Choroid plexus epithelial cell (primary cell): ENCODE results near the gene IL16.

Experiments
- DNase-seq: peaks from one replicate; pipeline ENCODE4 v3.0.0-alpha.2; 2010; ENCODE audit warnings: low read depth
- H3K4me3 ChIP-seq: 2 replicates; pipeline ENCODE4 v1.5.1; 2011; ENCODE audit warnings: low read depth, mild to moderate bottlenecking, control low read depth, low read length, moderate library complexity
- TF ChIP-seq, protein P1 (sequence below): conservative IDR thresholded peaks from 2 replicates; pipeline ENCODE4 v1.5.1; 2011; ENCODE audit warnings: low read depth, mild to moderate bottlenecking, control low read depth, inconsistent platforms, low read length, moderate library complexity

The IL16 gene

DNA sequence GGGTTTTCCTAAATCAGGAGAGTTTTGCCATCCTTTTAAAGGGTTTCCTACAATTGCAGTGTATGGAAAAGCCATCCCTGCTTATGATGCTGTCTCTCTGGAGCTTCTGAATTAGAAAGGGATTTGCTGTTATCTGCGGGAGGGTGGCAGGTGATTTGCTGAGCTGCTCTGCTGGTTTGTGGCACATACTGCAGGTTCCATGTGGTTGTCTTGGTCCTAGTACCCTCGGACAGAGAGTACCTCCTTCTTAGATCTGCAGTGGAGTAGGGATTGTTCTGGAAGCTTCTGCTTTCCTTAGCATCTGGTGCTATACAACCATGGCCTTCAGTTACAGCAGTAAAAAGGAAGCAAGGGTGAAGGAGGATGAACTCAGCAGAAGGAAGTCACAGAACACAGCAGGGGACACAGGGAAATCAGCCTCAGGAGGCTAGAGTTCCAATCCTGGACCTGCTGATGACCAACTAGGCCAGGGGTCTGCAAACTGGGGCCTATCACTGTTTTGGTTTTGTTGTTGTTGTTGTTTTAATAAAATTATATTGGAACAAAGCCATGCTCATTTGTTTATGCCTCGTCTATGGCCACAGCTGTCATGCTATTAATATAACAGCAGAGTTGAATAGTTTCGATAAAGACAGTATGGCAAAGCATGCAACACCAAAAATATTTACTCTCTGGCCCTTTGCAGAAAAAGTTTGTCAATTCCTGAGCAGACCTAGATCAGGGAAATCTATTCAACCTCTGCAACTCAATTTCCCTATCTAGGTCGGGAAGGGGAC lies 87.8 kb downstream of the IL16 start:
- TF ChIP-seq, protein P1, sequence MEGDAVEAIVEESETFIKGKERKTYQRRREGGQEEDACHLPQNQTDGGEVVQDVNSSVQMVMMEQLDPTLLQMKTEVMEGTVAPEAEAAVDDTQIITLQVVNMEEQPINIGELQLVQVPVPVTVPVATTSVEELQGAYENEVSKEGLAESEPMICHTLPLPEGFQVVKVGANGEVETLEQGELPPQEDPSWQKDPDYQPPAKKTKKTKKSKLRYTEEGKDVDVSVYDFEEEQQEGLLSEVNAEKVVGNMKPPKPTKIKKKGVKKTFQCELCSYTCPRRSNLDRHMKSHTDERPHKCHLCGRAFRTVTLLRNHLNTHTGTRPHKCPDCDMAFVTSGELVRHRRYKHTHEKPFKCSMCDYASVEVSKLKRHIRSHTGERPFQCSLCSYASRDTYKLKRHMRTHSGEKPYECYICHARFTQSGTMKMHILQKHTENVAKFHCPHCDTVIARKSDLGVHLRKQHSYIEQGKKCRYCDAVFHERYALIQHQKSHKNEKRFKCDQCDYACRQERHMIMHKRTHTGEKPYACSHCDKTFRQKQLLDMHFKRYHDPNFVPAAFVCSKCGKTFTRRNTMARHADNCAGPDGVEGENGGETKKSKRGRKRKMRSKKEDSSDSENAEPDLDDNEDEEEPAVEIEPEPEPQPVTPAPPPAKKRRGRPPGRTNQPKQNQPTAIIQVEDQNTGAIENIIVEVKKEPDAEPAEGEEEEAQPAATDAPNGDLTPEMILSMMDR: no peak
- no peak for DNase-seq
- H3K4me3 ChIP-seq: no peak overlapping the region

DNA sequence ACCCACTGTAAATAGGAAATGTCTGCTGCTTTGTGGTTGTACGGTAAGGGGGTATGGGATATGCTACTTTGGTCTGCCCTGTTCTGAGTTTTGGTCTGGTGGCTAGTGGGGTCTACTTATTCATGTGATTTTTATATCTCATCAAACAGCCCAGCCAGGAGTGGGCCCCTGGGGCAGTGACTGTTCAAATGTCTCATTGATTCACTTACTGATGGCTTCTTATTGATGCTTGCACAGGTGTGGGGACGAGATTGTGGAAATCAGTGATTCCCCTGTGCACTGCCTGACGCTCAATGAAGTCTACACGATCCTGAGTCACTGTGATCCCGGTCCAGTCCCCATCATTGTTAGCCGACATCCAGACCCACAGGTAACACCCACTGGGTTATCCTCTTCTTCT lies 88.8 kb downstream of the IL16 start:
- TF ChIP-seq, protein P1: no peak

DNA sequence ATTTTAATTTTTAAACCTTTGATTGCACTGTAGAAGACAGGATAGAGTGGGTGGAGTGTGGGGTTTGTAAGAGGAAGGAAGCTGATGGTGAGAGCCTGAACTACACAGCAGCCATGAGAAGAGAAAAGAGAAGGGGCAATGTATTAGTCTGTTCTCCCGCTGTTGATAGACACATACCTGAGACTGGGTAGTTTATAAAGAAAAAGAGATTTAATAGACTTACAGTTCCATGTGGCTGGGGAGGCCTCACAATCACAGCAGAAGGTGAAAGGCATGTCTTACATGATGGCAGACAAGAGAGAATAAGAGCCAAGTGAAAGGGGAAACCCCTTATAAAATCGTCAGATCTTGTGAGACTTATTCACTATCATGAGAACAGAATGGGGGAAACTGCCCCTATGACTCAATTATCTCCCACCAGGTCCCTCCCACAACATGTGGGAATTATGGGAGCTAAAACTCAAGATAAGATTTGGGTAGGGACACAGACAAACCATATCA lies 90.0 kb downstream of the IL16 start:
- no peak for DNase-seq
- H3K4me3 ChIP-seq: no peak overlapping the region
- TF ChIP-seq, protein P1: no peak

More for the DNA sequence above, 88.8 kb downstream of the IL16 start:
- no peak overlapping the region for H3K4me3 ChIP-seq
- DNase-seq: no peak

DNA sequence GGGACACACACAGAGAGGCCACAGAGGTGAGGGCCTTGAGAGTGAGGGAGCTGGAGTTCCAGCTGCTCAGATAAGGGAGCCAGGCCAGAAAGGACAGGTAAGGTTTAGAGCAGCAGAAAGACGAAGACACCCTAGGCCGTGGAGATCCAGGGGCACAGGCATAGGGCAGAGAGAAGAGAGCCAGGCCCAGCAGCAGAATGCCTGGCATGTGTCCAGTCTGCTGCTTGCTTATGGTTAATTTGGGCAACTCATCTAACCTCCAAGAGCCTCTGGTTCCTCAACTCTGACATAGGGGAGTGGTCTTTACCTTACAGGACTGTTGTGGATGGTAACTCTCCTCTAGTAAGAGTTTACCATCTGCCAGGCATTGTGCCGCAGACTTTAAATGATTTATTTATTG lies 91.4 kb downstream of the IL16 start:
- no peak overlapping the region for H3K4me3 ChIP-seq
- TF ChIP-seq, protein P1: no peak
- no peak for DNase-seq

DNA sequence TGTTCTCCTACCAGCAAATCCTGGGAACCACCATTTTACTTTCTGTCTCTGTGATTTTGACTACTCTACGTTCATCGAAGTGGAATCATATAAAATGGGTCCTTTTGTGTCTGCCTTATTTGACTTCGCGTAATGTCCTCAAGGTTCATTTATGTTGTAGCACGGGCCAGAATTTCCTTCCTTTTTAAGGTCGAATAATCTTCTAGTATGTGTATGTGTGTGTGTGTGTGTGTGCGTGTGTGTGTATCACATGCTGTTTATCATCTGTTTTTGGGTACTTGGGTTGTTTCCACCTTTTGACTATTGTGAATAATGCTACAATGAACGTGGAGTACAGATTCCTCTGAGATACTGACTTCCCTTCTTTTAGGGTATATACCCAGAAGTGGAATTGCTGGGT lies 91.9 kb downstream of the IL16 start:
- TF ChIP-seq, protein P1: no peak
- H3K4me3 ChIP-seq: no peak overlapping the region
- no peak for DNase-seq

DNA sequence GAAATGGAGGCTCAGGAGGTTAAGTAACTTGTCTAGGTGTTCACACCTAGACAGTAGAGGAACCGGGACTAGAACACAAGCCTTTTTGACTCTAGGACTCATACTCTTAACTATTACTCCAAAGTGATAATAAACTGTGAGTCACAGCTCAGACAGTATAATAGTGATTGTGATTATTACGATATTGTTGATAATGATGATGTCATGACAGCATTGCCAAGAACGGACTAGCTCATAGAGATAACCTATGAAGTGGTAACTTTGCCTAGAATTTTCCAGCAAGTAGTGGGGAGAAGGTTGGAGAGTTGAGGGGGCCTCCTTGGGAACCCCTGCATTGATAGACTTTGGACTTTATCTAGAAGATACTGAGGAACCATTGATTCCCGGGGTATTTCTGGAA lies 93.2 kb downstream of the IL16 start:
- no peak for DNase-seq
- TF ChIP-seq, protein P1: no peak
- H3K4me3 ChIP-seq: no peak overlapping the region
